T-cell (primary cell): Measurements from ENCODE around the gene PIP5KL1. TPM values are rescaled to one million over a fixed set of nuclear protein-coding genes. Genes with fewer than 3 reads are reported as not detected.
A peak's percentile ranks its signal among the peaks of the same experiment; 100 is the strongest.

ENCODE experiments used
- ATAC-seq, 4 experiments: fragments of 200-7000 bp in 3 of 4; fragments of 150-1000 bp in 1 of 4; cut with Tn5 transposase; replicated peaks in 1 of 4; 1 replicate in 3 of 4; 2 replicates in 1 of 4; pipeline ENCODE4 v1.10.0; 2021; ENCODE audit warnings: moderate library complexity in 3 of 4, mild to moderate bottlenecking in 2 of 4, moderate number of reproducible peaks in 1 of 4
- CTCF ChIA-PET, 2 donors: fragments of 300-600 bp; sonication (Branson Sonifier 250); formaldehyde crosslinking; loops; one replicate each; lab custom pipeline; 2022; ENCODE audit warnings: antibody characterized with exemption in 2 of 2; lab: Charles Lee
- POLR2A ChIA-PET, 2 donors: fragments of 300-600 bp; sonication (Branson Sonifier 250); formaldehyde crosslinking; loops; one replicate each; lab custom pipeline; 2022; ENCODE audit warnings: antibody characterized with exemption in 2 of 2; lab: Charles Lee
- DNase-seq, 35 experiments: peaks; one replicate each; pipeline versions ENCODE4 v3.0.0 to v3.0.0-alpha.2; 2013 to 2023
- H3K27ac ChIP-seq: one replicate; pipeline ENCODE4 v1.5.1; 2013; ENCODE audit warnings: low read length
- H3K27me3 ChIP-seq, 2 experiments: replicated peaks in 1 of 2; 1 replicate in 1 of 2; 2 replicates in 1 of 2; pipeline versions ENCODE4 v1.6.1 to v1.7.0; 2013; ENCODE audit warnings: low read length in 1 of 2, mixed read lengths in 1 of 2; ENCODE audit not compliant: control insufficient read depth in 2 of 2, insufficient read depth in 2 of 2; ENCODE audit errors: extremely low read depth in 1 of 2
- H3K36me3 ChIP-seq, 2 donors: 1 replicate in 1 of 2; 2 replicates in 1 of 2; pipeline versions ENCODE4 v1.6.1 to v1.7.0; 2013; ENCODE audit warnings: low read length in 1 of 2; ENCODE audit not compliant: control insufficient read depth in 2 of 2, insufficient read depth in 1 of 2; ENCODE audit errors: extremely low read depth in 1 of 2
- H3K4me1 ChIP-seq, 2 experiments: 1 replicate in 1 of 2; 2 replicates in 1 of 2; pipeline versions ENCODE4 v1.6.1 to v1.7.0; 2013; ENCODE audit warnings: low read length in 2 of 2, mixed read lengths in 1 of 2; ENCODE audit not compliant: insufficient read depth in 2 of 2, control insufficient read depth in 1 of 2; ENCODE audit errors: extremely low read depth in 1 of 2
- H3K4me3 ChIP-seq, 2 donors: 1 replicate in 1 of 2; 2 replicates in 1 of 2; pipeline versions ENCODE4 v1.5.1 to v1.7.0; 2013; ENCODE audit warnings: mild to moderate bottlenecking in 2 of 2, low read length in 1 of 2, moderate library complexity in 1 of 2; ENCODE audit not compliant: control insufficient read depth in 1 of 2; ENCODE audit errors: extremely low read depth in 1 of 2
- H3K9me3 ChIP-seq: 2 replicates; pipeline ENCODE4 v1.7.0; 2013
- H3K27ac Mint-ChIP-seq, 2 donors: one replicate each; pipeline ENCODE4 v1.8.0; 2020 to 2021; ENCODE audit warnings: mild to moderate bottlenecking in 2 of 2, mixed read lengths in 2 of 2
- H3K27me3 Mint-ChIP-seq, 2 donors: one replicate each; pipeline ENCODE4 v1.8.0; 2021 to 2022; ENCODE audit warnings: mixed read lengths in 2 of 2
- H3K36me3 Mint-ChIP-seq: one replicate; pipeline ENCODE4 v1.8.0; 2021; ENCODE audit warnings: mixed read lengths
- H3K4me1 Mint-ChIP-seq, 3 donors: one replicate each; pipeline ENCODE4 v1.8.0; 2020 to 2022; ENCODE audit warnings: mixed read lengths in 3 of 3, mild to moderate bottlenecking in 1 of 3
- H3K4me3 Mint-ChIP-seq, 3 donors: one replicate each; pipeline ENCODE4 v1.8.0; 2020 to 2022; ENCODE audit warnings: mild to moderate bottlenecking in 3 of 3, mixed read lengths in 3 of 3, moderate library complexity in 3 of 3
- H3K9me3 Mint-ChIP-seq, 3 donors: one replicate each; pipeline ENCODE4 v1.8.0; 2020 to 2022; ENCODE audit warnings: mixed read lengths in 3 of 3
- WGBS: methylation state at CpG from one replicate; pipeline ENCODE4 v1.1.5; 2013; ENCODE audit warnings: missing lambda C conversion rate; ENCODE audit not compliant: insufficient coverage; 5-methylcytosine and 5-hydroxymethylcytosine counted together
- total RNA-seq, 35 experiments: library from RNA in 6 of 35; stranded (reverse) in 6 of 35; fragments of 120-200 nt in 1 of 35; gene quantifications; one replicate each; pipeline versions ENCODE4 v1.2.1 to v1.2.4 and lab custom pipeline; 2013 to 2026

Gene PIP5KL1
- total RNA-seq, 5 donors from 2014 or later (not counting 1 experiment from before 2014, with no cell fraction given) = 0.99 to 5.6 (median 2.6) TPM

DNA sequence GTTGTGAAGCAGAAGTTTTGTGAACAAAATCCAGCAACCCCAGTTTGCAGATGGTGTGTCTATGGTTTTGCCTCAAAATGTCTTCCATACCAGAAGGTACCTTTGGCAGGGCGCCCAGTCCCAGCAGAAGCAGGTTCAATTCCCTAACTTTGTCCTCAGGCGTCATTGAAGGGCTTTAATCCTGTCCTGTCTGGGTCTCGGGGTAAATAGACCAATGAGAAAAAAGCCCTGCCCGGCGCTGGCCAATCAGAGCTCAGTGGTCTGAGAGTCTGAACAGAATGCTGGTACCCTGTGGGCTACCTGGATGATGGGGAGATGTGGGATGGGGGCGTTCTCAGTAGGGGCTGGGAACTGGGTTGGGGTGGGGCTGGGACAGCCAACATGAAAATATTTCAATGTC, 7.5 kb downstream of the PIP5KL1 start:
- no peak overlapping the region for H3K4me3 ChIP-seq
- Mint-ChIP-seq H3K27me3 (peaks cover 4 to 5% of the 10 kb centered on the region in 2 donors), H3K4me3 (no peak overlapping the region), H3K27ac (no peak overlapping the region), H3K36me3 (no peaks in the 10 kb centered on the region), H3K4me1 (peaks cover 23 to 35% (median 25%) of the 10 kb centered on the region in 3 donors), H3K9me3 (no peaks in the 10 kb centered on the region)
- WGBS = 57% methylated on average over 4 of the region's 6 CpGs
- ChIA-PET CTCF (interaction anchor here in 1 of 2 donors (1.7 kb wide), 1 partner anchor 10 kb away, joined by 4 read pairs; no protein-coding TSS in a partner anchor), POLR2A (no interaction called here)
- peaks cover 5 to 44% of the 10 kb centered on the region in 2 experiments for H3K4me1 ChIP-seq
- ATAC-seq = no peak
- H3K27me3 ChIP-seq = peaks cover 0 to 49% of the 10 kb centered on the region in 2 experiments
- DNase-seq = no peak
- H3K36me3 ChIP-seq = no peaks in the 10 kb centered on the region
- no peaks in the 10 kb centered on the region for H3K9me3 ChIP-seq
- no peak overlapping the region for H3K27ac ChIP-seq

DNA sequence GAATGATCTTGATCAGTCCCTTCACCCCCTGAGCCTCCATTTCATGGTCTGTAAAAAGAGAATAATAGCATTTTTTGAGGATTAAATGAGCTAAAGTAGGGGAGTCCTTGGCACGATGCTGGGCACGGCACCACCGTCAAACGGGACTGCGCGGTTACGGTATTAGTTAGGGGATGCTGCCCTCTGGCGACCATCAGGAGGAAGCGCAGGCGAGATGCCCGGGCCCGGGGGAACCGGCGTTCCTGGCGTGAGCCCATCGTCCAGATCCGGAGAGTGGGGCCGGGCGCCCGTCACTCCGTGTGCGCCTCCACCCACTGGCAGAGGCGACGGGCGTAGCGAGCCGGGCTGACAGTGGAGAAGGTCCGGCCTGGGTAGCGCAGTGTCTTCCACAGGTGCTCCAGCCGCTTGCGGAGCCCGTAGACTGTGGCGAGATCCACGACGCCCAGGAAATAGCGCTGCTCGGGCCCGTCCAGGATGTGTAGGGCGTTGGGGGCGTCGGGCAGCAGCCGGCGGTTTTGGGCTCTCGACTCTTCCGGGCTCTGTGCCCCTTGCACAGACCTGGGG, 8.9 kb downstream of the PIP5KL1 start:
- no peak overlapping the region for H3K27ac Mint-ChIP-seq
- no peaks in the 10 kb centered on the region for H3K36me3 Mint-ChIP-seq
- peaks cover 4 to 5% of the 10 kb centered on the region in 2 donors for H3K27me3 Mint-ChIP-seq
- CTCF ChIA-PET = interaction anchor here (0.5 to 2.6 kb wide), 12 partner anchors 15 to 981 kb away, joined by 3 to 14 read pairs (median 3); partner anchors contain the start of genes TOR2A (in 2 of the 2) and SH2D3C (in 1 of the 2)
- Histone ChIP-seq H3K36me3 (no peaks in the 10 kb centered on the region), H3K4me1 (peaks cover 7 to 43% of the 10 kb centered on the region in 2 experiments), H3K9me3 (no peaks in the 10 kb centered on the region), H3K4me3 (peak overlapping the region; percentile 7 to 34), H3K27ac (no peak overlapping the region), H3K27me3 (peaks cover 0 to 37% of the 10 kb centered on the region in 2 experiments)
- peaks cover 33 to 42% (median 33%) of the 10 kb centered on the region in 3 donors for H3K4me1 Mint-ChIP-seq
- DNase-seq = peak in 33 of 35 experiments; percentile 44 to 88 (median 70)
- ATAC-seq = peak; percentile 31 to 43 (median 38)
- POLR2A ChIA-PET = no interaction called here
- peak overlapping the region; percentile 21 to 64 (median 47) for H3K4me3 Mint-ChIP-seq
- WGBS = 5% methylated on average over 41 of the region's 45 CpGs
- H3K9me3 Mint-ChIP-seq = no peaks in the 10 kb centered on the region

DNA sequence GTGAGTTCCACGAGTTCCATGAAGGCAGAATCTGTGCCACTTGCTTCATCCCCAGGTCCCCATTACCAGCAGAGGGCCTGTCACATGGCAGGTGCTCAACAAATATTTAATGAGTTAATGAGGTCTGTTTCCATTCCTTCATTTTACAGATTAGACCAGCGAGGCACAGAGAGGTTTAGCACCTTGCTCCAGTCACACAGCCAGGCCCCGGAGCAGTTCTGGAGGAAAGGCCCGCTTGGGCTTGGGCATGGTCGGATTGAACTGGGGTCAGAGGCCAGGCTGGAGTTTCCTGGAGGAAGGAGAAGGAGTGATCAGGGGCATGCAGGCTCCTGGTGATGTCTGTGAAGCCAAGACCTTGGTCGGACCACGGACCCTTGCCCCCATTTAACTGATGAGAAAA, 9.8 kb downstream of the PIP5KL1 start:
- ATAC-seq = no peak
- H3K9me3 ChIP-seq = no peaks in the 10 kb centered on the region
- H3K4me1 ChIP-seq = peaks cover 12 to 46% of the 10 kb centered on the region in 2 experiments
- peaks cover 0 to 31% of the 10 kb centered on the region in 2 experiments for H3K27me3 ChIP-seq
- POLR2A ChIA-PET = interaction anchor here in 1 of 2 donors (0.5 kb wide), 1 partner anchor 128 kb away, joined by 4 read pairs; no protein-coding TSS in a partner anchor
- Mint-ChIP-seq H3K27me3 (peaks cover 4% of the 10 kb centered on the region in 2 donors), H3K36me3 (no peaks in the 10 kb centered on the region), H3K27ac (no peak overlapping the region), H3K9me3 (no peaks in the 10 kb centered on the region), H3K4me3 (peak overlapping the region in 1 of 3 donors; percentile 37), H3K4me1 (peaks cover 33 to 42% (median 36%) of the 10 kb centered on the region in 3 donors)
- no peaks in the 10 kb centered on the region for H3K36me3 ChIP-seq
- WGBS = 87% methylated on average over 4 of the region's 7 CpGs
- no peak overlapping the region for H3K27ac ChIP-seq
- DNase-seq = no peak
- no peak overlapping the region for H3K4me3 ChIP-seq
- CTCF ChIA-PET = interaction anchor here (0.5 to 2.6 kb wide), 14 partner anchors 15 to 980 kb away, joined by 3 to 14 read pairs (median 3); partner anchors contain the start of genes TOR2A (in 2 of the 2) and SH2D3C (in 1 of the 2)

DNA sequence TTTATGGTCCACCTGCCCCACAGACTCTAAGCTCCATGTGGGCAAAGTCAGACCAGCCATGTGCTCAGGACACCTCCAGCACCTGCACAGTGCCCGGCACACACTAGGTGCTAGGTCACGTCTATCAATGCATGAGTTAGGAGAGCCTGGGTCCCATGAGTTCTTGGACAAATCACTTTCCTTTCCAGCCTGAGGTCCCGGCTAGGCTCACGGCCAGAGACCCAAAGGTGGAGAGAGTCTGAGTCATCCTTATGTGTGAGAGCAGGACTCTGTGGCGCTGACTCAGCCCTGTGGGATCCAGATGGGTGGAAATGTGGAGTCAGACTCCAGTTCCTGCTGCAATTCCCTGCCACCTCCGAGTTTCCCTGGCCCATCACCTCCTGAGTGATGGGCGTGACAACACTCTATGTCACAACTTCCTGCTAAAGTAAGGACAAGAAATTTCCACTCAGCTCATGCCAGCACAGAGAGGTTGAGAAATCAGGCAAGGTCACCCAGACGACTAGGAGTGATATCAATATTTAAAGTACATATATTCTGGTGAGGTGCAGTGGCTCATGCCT, 11.2 kb downstream of the PIP5KL1 start:
- Histone ChIP-seq H3K4me3 (no peak overlapping the region), H3K36me3 (no peaks in the 10 kb centered on the region), H3K4me1 (peaks cover 16 to 61% of the 10 kb centered on the region in 2 experiments), H3K27ac (no peak overlapping the region), H3K27me3 (peaks cover 0 to 26% of the 10 kb centered on the region in 2 experiments), H3K9me3 (no peaks in the 10 kb centered on the region)
- DNase-seq (no peak), ATAC-seq (no peak)
- CTCF ChIA-PET = no interaction called here
- H3K27me3 Mint-ChIP-seq = no peaks in the 10 kb centered on the region
- H3K4me3 Mint-ChIP-seq = peak overlapping the region in 1 of 3 donors; percentile 81
- WGBS = 89% methylated on average over 3 of the region's 8 CpGs
- no peaks in the 10 kb centered on the region for H3K9me3 Mint-ChIP-seq
- peak overlapping the region in 1 of 2 donors; percentile 50 for H3K27ac Mint-ChIP-seq
- H3K4me1 Mint-ChIP-seq = peaks cover 43 to 54% (median 49%) of the 10 kb centered on the region in 3 donors
- no peaks in the 10 kb centered on the region for H3K36me3 Mint-ChIP-seq
- POLR2A ChIA-PET = interaction anchor here in 1 of 2 donors (0.6 kb wide), 1 partner anchor 153 kb away, joined by 3 read pairs; no protein-coding TSS in a partner anchor

DNA sequence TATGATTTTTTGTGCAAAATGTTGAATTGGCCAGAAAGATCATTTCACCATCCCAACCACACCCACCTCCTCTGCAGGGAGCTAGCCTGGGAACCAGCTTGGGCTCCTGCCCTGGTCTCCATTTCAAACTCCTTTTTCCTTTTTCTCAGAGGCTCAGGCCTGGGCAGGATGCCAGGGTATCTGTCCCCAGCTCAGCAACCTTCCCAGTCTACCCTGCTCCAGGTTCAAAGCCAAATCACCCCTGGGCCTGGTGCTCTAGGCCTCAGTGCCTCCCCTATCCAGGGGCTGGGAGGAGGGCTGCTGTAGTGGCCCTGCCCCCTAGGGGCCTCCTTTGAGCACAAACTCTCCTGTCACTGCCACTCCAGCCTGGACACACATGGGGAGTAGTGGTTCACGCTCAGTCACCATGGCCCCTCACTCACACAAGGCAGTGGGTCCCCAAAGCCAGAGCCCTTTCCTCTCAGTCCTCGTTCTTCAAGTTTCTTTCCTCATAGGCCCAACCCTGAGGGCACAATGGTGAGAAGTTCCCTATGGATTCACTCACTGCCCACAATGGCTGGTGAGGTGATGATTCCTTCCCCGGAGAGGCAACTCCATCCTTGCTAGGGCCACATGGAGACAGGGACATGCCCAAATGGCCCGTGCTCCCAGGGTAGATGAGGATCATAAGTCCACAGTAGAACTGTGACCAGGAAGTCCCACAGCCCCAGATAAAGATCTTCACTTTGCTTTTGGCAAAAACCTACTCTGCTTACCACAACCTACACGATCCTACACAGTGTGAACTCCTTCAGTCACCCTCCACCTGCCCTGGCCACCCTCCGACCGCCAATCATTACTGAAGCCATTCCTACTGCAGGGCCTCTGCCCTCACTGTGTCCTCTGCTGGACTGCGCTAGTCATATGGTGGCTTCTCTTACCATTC, 12.1 kb downstream of the PIP5KL1 start:
- Histone ChIP-seq H3K4me3 (no peak overlapping the region), H3K36me3 (peaks cover 0 to 2% of the 10 kb centered on the region in 2 donors), H3K9me3 (no peaks in the 10 kb centered on the region), H3K27ac (no peak overlapping the region), H3K4me1 (peaks cover 16 to 61% of the 10 kb centered on the region in 2 experiments), H3K27me3 (peaks cover 0 to 20% of the 10 kb centered on the region in 2 experiments)
- Mint-ChIP-seq H3K9me3 (no peaks in the 10 kb centered on the region), H3K36me3 (peaks cover 6% of the 10 kb centered on the region), H3K4me1 (peaks cover 43 to 60% (median 49%) of the 10 kb centered on the region in 3 donors), H3K27me3 (no peaks in the 10 kb centered on the region), H3K27ac (peak overlapping the region; percentile 44 to 57), H3K4me3 (peak overlapping the region; percentile 21 to 81 (median 45))
- POLR2A ChIA-PET = interaction anchor here in 1 of 2 donors (0.5 kb wide), 1 partner anchor 11 kb away, joined by 3 read pairs; no protein-coding TSS in a partner anchor
- ATAC-seq (no peak), DNase-seq (no peak)
- 79% methylated on average over 6 of the region's 8 CpGs for WGBS
- CTCF ChIA-PET = interaction anchor here in 1 of 2 donors (1.4 kb wide), 1 partner anchor 12 kb away, joined by 3 read pairs; the partner anchor contains the start of gene PIP5KL1
